Kidney epithelial cell (primary cell): ENCODE data around the gene LSS. TPM values are rescaled to one million over a fixed set of nuclear protein-coding genes. Genes with fewer than 3 reads are reported as not detected.
"Not testable (repeated sequence)": the region's sequence is repeated elsewhere in the genome, so short reads cannot be mapped to it uniquely, and the experiment has no call there.

Experiments used
- DNase-seq: peaks from one replicate; pipeline ENCODE4 v3.0.0-alpha.2; 2010; ENCODE audit warnings: low read depth
- H3K27me3 ChIP-seq: 2 replicates; pipeline ENCODE4 v1.6.0; 2011; ENCODE audit warnings: low read length; ENCODE audit not compliant: control insufficient read depth, insufficient read depth
- H3K36me3 ChIP-seq: 2 replicates; pipeline ENCODE4 v1.5.1; 2011; ENCODE audit warnings: low read length; ENCODE audit not compliant: control insufficient read depth, insufficient read depth
- H3K4me3 ChIP-seq: 2 replicates; pipeline ENCODE4 v1.5.1; 2011; ENCODE audit warnings: low read depth, mild to moderate bottlenecking, control low read depth, low read length
- total RNA-seq: library from RNA; depleted of rRNA; stranded (reverse); fragments of >200 nt; gene quantifications from 2 replicates; pipeline ENCODE4 v1.2.3, GENCODE V29; 2015
- TF ChIP-seq, protein P1 (sequence below): IDR thresholded peaks from 2 replicates; pipeline ENCODE4 v1.5.1; 2011; ENCODE audit warnings: mild to moderate bottlenecking, moderate library complexity, low read length, control low read depth, inconsistent platforms; ENCODE audit not compliant: insufficient read depth, poor library complexity, severe bottlenecking

LSS gene
- total RNA-seq, 1 donor from 2014 or later = 74.5 TPM

DNA sequence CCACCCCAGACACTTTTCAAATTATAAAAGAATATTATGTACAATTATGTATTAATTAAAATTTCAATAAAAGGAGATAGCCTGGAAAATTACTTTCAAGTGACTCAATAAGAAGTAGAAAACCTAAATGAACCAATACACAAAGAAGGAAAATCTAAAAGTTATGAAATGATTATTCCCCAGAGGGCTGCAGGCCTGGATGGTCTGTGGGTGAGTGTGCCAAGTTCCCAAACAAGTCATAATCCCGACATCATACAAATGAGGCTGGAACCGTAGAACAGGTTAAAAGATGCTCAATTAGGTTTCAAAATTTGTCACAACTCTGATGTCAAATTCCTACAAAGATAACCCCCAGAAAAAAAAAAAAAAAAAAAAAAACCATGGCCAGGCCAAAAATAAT lies 57.0 kb downstream of the LSS start:
- TF ChIP-seq, protein P1, sequence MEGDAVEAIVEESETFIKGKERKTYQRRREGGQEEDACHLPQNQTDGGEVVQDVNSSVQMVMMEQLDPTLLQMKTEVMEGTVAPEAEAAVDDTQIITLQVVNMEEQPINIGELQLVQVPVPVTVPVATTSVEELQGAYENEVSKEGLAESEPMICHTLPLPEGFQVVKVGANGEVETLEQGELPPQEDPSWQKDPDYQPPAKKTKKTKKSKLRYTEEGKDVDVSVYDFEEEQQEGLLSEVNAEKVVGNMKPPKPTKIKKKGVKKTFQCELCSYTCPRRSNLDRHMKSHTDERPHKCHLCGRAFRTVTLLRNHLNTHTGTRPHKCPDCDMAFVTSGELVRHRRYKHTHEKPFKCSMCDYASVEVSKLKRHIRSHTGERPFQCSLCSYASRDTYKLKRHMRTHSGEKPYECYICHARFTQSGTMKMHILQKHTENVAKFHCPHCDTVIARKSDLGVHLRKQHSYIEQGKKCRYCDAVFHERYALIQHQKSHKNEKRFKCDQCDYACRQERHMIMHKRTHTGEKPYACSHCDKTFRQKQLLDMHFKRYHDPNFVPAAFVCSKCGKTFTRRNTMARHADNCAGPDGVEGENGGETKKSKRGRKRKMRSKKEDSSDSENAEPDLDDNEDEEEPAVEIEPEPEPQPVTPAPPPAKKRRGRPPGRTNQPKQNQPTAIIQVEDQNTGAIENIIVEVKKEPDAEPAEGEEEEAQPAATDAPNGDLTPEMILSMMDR = no peak
- H3K36me3 ChIP-seq = no peaks in the 10 kb centered on the region

DNA sequence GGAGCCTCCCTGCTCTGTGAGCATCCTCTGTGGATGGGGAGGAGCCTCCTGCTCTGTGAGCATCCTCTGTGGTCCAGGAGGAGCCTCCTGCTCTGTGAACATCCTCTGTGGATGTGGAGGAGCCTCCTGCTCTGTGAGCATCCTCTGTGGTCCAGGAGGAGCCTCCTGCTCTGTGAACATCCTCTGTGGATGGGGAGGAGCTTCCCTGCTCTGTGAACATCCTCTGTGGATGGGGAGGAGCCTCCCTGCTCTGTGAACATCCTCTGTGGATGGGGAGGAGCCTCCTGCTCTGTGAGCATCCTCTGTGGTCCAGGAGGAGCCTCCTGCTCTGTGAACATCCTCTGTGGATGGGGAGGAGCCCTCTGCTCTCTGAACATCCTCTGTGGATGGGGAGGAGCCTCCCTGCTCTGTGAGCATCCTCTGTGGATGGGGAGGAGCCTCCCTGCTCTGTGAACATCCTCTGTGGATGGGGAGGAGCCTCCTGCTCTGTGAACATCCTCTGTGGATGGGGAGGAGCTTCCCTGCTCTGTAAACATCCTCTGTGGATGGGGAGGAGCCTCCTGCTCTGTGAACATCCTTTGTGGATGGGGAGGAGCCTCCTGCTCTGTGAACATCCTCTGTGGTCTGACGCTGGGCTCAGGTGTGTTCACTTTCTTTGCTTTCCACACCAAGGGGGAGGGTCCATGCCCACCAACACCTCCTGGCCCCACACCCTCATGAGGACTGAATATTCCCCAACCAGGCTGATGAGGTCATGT lies 58.0 kb downstream of the LSS start:
- DNase-seq = not testable (repeated sequence)

More for the DNA sequence above, 57.0 kb downstream of the LSS start:
- no peak for DNase-seq
- Histone ChIP-seq H3K27me3 (no peaks in the 10 kb centered on the region), H3K4me3 (no peak overlapping the region)

DNA sequence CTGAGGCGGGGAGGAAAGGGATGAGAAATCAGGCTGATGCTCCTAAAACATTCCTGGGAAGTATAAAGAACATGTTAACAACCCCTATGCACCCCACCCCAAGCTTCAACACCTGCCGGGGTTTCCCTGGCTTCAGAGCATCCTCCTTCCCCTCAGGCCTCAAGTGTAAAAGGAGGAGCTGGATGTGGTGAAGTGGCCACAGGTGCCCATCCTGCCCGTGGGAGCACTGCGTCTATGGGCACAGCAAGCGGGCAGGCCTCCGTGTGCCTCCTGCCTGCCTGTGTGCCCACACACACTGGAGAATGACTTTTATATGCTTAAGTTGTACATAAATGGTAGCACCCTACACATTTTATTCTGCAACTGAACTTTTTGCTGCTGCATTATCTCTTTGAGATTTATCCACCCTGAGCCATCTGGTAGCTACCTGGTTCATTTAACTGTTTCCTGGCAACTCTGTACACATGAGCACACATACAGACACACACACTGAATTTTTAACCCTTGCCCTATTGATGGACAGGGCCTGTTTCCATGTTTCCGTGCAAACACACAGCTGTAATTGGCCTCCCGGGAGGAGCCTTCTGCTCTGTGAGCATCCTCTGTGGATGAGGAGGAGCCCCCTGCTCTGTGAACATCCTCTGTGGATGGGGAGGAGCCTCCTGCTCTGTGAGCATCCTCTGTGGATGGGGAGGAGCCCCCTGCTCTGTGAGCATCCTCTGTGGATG lies 59.8 kb downstream of the LSS start:
- TF ChIP-seq, protein P1 = no peak
- H3K36me3 ChIP-seq = no peaks in the 10 kb centered on the region
- no peaks in the 10 kb centered on the region for H3K27me3 ChIP-seq
- no peak overlapping the region for H3K4me3 ChIP-seq
- DNase-seq = no peak

More for the DNA sequence above, 58.0 kb downstream of the LSS start:
- H3K36me3 ChIP-seq, H3K4me3 ChIP-seq, H3K27me3 ChIP-seq: not testable (repeated sequence)

DNA sequence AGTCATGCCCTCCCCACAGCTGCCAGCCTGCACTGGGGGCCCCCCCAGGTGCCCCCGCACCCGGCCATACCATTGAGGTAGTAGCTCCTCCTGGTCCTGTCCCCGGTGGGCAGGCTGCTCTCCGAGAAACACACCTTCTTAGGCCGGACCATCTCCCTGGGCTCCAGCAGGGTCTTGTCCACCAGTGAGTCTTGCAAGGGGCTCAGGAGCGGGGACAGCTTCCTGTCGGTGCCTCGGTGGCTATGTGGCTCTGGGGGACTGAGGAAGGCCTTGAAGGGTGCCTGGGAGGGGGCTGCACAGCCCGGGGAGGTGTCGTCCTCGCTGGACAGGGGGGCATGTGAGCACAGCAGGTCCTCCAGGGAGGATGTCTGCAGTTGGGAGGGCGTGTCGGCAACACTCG lies 60.3 kb downstream of the LSS start:
- no peak for DNase-seq
- TF ChIP-seq, protein P1 = no peak
- H3K36me3 ChIP-seq = no peaks in the 10 kb centered on the region
- no peaks in the 10 kb centered on the region for H3K27me3 ChIP-seq
- no peak overlapping the region for H3K4me3 ChIP-seq

DNA sequence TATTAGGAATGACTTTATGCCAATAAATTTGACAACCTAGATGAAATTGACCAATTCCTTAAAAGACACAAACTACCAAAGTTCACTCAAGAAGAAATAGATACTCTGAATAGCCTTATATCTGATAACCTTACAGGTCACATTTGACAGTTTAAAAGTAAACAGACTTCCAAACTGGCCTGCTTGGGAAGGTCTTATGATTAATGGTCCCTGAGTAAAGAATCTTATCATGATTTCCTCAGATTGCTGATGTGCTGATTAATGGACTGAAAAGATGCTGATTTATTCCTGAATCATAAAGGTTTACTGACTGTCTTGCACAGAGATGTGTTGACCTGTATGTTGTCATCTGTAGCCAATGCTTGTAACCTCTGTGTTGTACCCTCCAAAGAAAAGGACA lies 63.5 kb downstream of the LSS start:
- H3K4me3 ChIP-seq = no peak overlapping the region
- H3K36me3 ChIP-seq = no peaks in the 10 kb centered on the region
- no peak for DNase-seq
- peaks cover 2% of the 10 kb centered on the region for H3K27me3 ChIP-seq
- TF ChIP-seq, protein P1 = no peak

DNA sequence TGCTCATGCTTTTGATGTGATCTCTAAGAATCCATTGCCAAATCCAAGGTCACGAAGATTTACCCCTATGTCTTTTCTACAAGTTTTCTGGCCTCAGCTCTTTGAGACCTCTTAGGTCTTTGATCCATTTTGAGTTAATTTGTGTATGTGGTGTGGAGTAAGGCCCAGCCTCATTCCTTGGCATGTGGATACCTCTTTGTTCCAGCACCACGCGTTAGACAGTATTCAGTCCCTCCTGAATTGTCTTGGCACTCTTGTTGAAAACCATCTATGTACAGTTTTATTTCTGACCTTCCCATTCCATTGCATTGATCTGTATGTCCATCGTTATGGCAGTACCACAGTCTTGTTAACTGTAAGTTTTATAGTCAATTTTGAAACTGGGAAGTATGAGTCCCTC lies 65.2 kb downstream of the LSS start:
- no peak for DNase-seq
- H3K36me3 ChIP-seq = no peaks in the 10 kb centered on the region
- TF ChIP-seq, protein P1 = no peak
- H3K4me3 ChIP-seq = no peak overlapping the region
- peaks cover 2% of the 10 kb centered on the region for H3K27me3 ChIP-seq
